T-helper 2 cell treated with Interferon-gamma antibody and Interleukin-4, amounts not matched to agents 100 ng/mL and 5 ng/mL, for 36 hours (primary cell): ENCODE measurements around the gene GPR149. TPM values are rescaled to one million over a fixed set of nuclear protein-coding genes. Genes with fewer than 3 reads are reported as not detected.

Experiments
- total RNA-seq: library from RNA; stranded (reverse); gene quantifications from 2 replicates; pipeline ENCODE4 v1.2.3, GENCODE V29; 2022

GPR149 gene
- total RNA-seq, 1 donor from 2014 or later, result not detected

Other genes starting within 250 kb of the GPR149 start
- gene DHX36, start 105.7 kb downstream of the GPR149 start, total RNA-seq, result 71.1 and 81.9 TPM in 2 replicates